Caco-2 (cell line): ENCODE data around the gene USP20. TPM values are rescaled to one million over a fixed set of nuclear protein-coding genes. Genes with fewer than 3 reads are reported as not detected.

Source experiments
- BruUV-seq: library from RNA; stranded (reverse); fragments of 400-500 nt; replicated peaks from 2 replicates; lab custom pipeline; 2021; lab: Mats Ljungman, UMichigan
- CTCF ChIA-PET: fragments of 300-600 bp; sonication (Branson Sonifier 250); formaldehyde crosslinking; loops from one replicate; lab custom pipeline; 2022; ENCODE audit warnings: antibody characterized with exemption; lab: Charles Lee
- POLR2A ChIA-PET: fragments of 300-600 bp; sonication (Branson Sonifier 250); formaldehyde crosslinking; loops from one replicate; lab custom pipeline; 2022; ENCODE audit warnings: antibody characterized with exemption; lab: Charles Lee
- DNase-seq, 2 experiments: peaks; one replicate each; pipeline versions ENCODE4 v3.0.0 to v3.0.0-alpha.2; 2020 to 2022
- H3K27me3 ChIP-seq: replicated peaks from 2 replicates; pipeline ENCODE4 v1.6.0; 2011; ENCODE audit warnings: low read length; ENCODE audit not compliant: control insufficient read depth, insufficient read depth
- H3K36me3 ChIP-seq: 2 replicates; pipeline ENCODE4 v1.5.1; 2011; ENCODE audit warnings: low read length; ENCODE audit not compliant: control insufficient read depth, insufficient read depth
- H3K4me1 ChIP-seq: fragments of 250-450 bp; sonication (Bioruptor Pico); 2 replicates; pipeline ENCODE4 v1.5.1; 2020; ENCODE audit warnings: mild to moderate bottlenecking
- H3K4me3 ChIP-seq: 2 replicates; pipeline ENCODE4 v1.5.1; 2011; ENCODE audit warnings: low read depth, mild to moderate bottlenecking, control low read depth, low read length
- H3K9me3 ChIP-seq: fragments of 250-450 bp; sonication (Bioruptor Pico); 2 replicates; pipeline ENCODE4 v1.5.1; 2020; ENCODE audit warnings: mild to moderate bottlenecking, moderate library complexity
- H3K27ac Mint-ChIP-seq: one replicate; pipeline ENCODE4 v1.8.0; 2022; ENCODE audit warnings: mixed read lengths; ENCODE audit not compliant: unreplicated experiment
- H3K27me3 Mint-ChIP-seq: one replicate; pipeline ENCODE4 v1.8.0; 2022; ENCODE audit warnings: mixed read lengths; ENCODE audit not compliant: insufficient read depth, unreplicated experiment
- H3K36me3 Mint-ChIP-seq: one replicate; pipeline ENCODE4 v1.8.0; 2022; ENCODE audit warnings: mild to moderate bottlenecking, mixed read lengths; ENCODE audit not compliant: insufficient read depth, unreplicated experiment
- H3K4me1 Mint-ChIP-seq: one replicate; pipeline ENCODE4 v1.8.0; 2022; ENCODE audit warnings: low read depth, mixed read lengths; ENCODE audit not compliant: unreplicated experiment
- H3K4me3 Mint-ChIP-seq: one replicate; pipeline ENCODE4 v1.8.0; 2022; ENCODE audit warnings: mild to moderate bottlenecking, moderate library complexity, mixed read lengths; ENCODE audit not compliant: unreplicated experiment
- H3K9me3 Mint-ChIP-seq: one replicate; pipeline ENCODE4 v1.8.0; 2022; ENCODE audit warnings: mixed read lengths; ENCODE audit not compliant: unreplicated experiment
- CTCF ChIP-seq, 2 experiments: fragments of 200-600 bp in 1 of 2; IDR thresholded peaks; 1 replicate in 1 of 2; 2 replicates in 1 of 2; pipeline versions ENCODE4 v1.5.1 to v1.8.0; 2011 to 2022; ENCODE audit warnings: antibody characterized with exemption in 1 of 2, control low read depth in 1 of 2, inconsistent platforms in 1 of 2, low read depth in 1 of 2, low read length in 1 of 2, mild to moderate bottlenecking in 1 of 2, moderate library complexity in 1 of 2; ENCODE audit not compliant: insufficient read depth in 1 of 2, severe bottlenecking in 1 of 2, unreplicated experiment in 1 of 2
- intact Hi-C: fragments of 100-400 bp; cut with micrococcal nuclease; formaldehyde crosslinking; loops from one replicate; pipeline ENCODE4 v1.10.0; 2022; ENCODE audit not compliant: unreplicated experiment
- total RNA-seq: library from RNA; stranded (reverse); gene quantifications from 2 replicates; pipeline ENCODE4 v1.2.3, GENCODE V29; 2022

The USP20 gene
- total RNA-seq, 1 experiment from 2014 or later = 13.9 TPM

- H3K27me3 Mint-ChIP-seq = no peaks in the 10 kb centered on the region
- H3K4me3 Mint-ChIP-seq = no peak overlapping the region
- H3K9me3 Mint-ChIP-seq = no peaks in the 10 kb centered on the region
- no peak overlapping the region for H3K27ac Mint-ChIP-seq
- ChIA-PET POLR2A (no interaction called here), CTCF (no interaction called here)
- H3K36me3 Mint-ChIP-seq = peaks cover 13% of the 10 kb centered on the region
- H3K4me1 Mint-ChIP-seq = no peaks in the 10 kb centered on the region
- Histone ChIP-seq H3K4me3 (no peak overlapping the region), H3K4me1 (no peaks in the 10 kb centered on the region), H3K9me3 (no peaks in the 10 kb centered on the region), H3K27me3 (no peaks in the 10 kb centered on the region), H3K36me3 (no peaks in the 10 kb centered on the region)
- intact Hi-C loops = no loop called here
- no peak for DNase-seq
- TF ChIP-seq CTCF (IDR thresholded peaks at IDR 0.05; ENCODE audit: insufficient read depth in 1 of 2, low read depth in 1 of 2, low read length in 1 of 2, severe bottlenecking in 1 of 2, unreplicated experiment in 1 of 2) = no peak
- no TSS peak for BruUV-seq
Measured at GRCh38 chr9:129894120-129894823, 59.0 kb downstream of the USP20 start.

- no TSS peak for BruUV-seq
- peak overlapping the region; percentile 36 for H3K27ac Mint-ChIP-seq
- Histone ChIP-seq H3K36me3 (no peaks in the 10 kb centered on the region), H3K27me3 (no peaks in the 10 kb centered on the region), H3K4me3 (no peak overlapping the region), H3K4me1 (no peaks in the 10 kb centered on the region), H3K9me3 (no peaks in the 10 kb centered on the region)
- peaks cover 12% of the 10 kb centered on the region for H3K36me3 Mint-ChIP-seq
- POLR2A ChIA-PET = no interaction called here
- H3K9me3 Mint-ChIP-seq = no peaks in the 10 kb centered on the region
- CTCF ChIA-PET = no interaction called here
- no peaks in the 10 kb centered on the region for H3K27me3 Mint-ChIP-seq
- no peak for TF ChIP-seq CTCF (IDR thresholded peaks at IDR 0.05; ENCODE audit: insufficient read depth in 1 of 2, low read depth in 1 of 2, low read length in 1 of 2, severe bottlenecking in 1 of 2, unreplicated experiment in 1 of 2)
- no peaks in the 10 kb centered on the region for H3K4me1 Mint-ChIP-seq
- no peak overlapping the region for H3K4me3 Mint-ChIP-seq
- intact Hi-C loops = no loop called here
- DNase-seq = no peak
Measured at GRCh38 chr9:129895376-129896268, 60.4 kb downstream of the USP20 start.

GRCh38 chr9:129897263-129897662 is 62.0 kb downstream of the USP20 start:
- H3K4me1 Mint-ChIP-seq = no peaks in the 10 kb centered on the region
- no peaks in the 10 kb centered on the region for H3K27me3 Mint-ChIP-seq
- POLR2A ChIA-PET = no interaction called here
- H3K4me3 Mint-ChIP-seq = no peak overlapping the region
- H3K4me3 ChIP-seq = no peak overlapping the region
- intact Hi-C loops = no loop called here
- H3K4me1 ChIP-seq = no peaks in the 10 kb centered on the region
- CTCF ChIA-PET = no interaction called here
- BruUV-seq = no TSS peak
- no peak overlapping the region for H3K27ac Mint-ChIP-seq
- H3K9me3 Mint-ChIP-seq = no peaks in the 10 kb centered on the region
- no peaks in the 10 kb centered on the region for H3K9me3 ChIP-seq
- no peak for TF ChIP-seq CTCF (IDR thresholded peaks at IDR 0.05; ENCODE audit: insufficient read depth in 1 of 2, low read depth in 1 of 2, low read length in 1 of 2, severe bottlenecking in 1 of 2, unreplicated experiment in 1 of 2)
- DNase-seq = no peak
- no peaks in the 10 kb centered on the region for H3K27me3 ChIP-seq
- peaks cover 12% of the 10 kb centered on the region for H3K36me3 Mint-ChIP-seq
- H3K36me3 ChIP-seq = no peaks in the 10 kb centered on the region
